Measurements from ENCODE around the gene PKMYT1.

Gene PKMYT1

GRCh38 chr16:2964475-2965336, 15.5 kb downstream of the PKMYT1 start:
- TF ChIP-seq POLR2AphosphoS5 (IDR thresholded peaks at IDR 0.05; ENCODE audit: low read depth), result no peak
- TF ChIP-seq CTCF (IDR thresholded peaks at IDR 0.05; ENCODE audit: insufficient read depth, low read length), result no peak
- TF ChIP-seq GABPA (IDR thresholded peaks at IDR 0.05; ENCODE audit: low read depth), result no peak
- peak; percentile 90 for TF ChIP-seq SPI1 (IDR thresholded peaks at IDR 0.05; ENCODE audit: borderline replicate concordance, low read depth)
- no peak for TF ChIP-seq REST (IDR thresholded peaks at IDR 0.05; ENCODE audit: insufficient replicate concordance, low read depth)
- DNase-seq (ENCODE audit: low read depth in 1 of 2, low spot score in 1 of 2), result peak in 1 of 2 experiments; percentile 73
- Histone ChIP-seq H3K4me3 (replicated peaks; ENCODE audit: insufficient read depth, low read length) (peak overlapping the region; percentile 44), H3K27ac (replicated peaks) (peak overlapping the region; percentile 31), H3K27me3 (ENCODE audit: insufficient read depth, poor library complexity, severe bottlenecking) (peaks cover 25% of the 10 kb centered on the region)

- Histone ChIP-seq H3K27me3 (ENCODE audit: insufficient read depth, poor library complexity, severe bottlenecking) (peaks cover 25% of the 10 kb centered on the region), H3K27ac (replicated peaks) (peak within 1 kb of the TSS; percentile 31), H3K4me3 (replicated peaks; ENCODE audit: insufficient read depth, low read length) (peak within 1 kb of the TSS; percentile 44)
- no peak for TF ChIP-seq CTCF (IDR thresholded peaks at IDR 0.05; ENCODE audit: insufficient read depth, low read length)
- TF ChIP-seq GABPA (IDR thresholded peaks at IDR 0.05; ENCODE audit: low read depth), result no peak
- no peak for TF ChIP-seq SPI1 (IDR thresholded peaks at IDR 0.05; ENCODE audit: borderline replicate concordance, low read depth)
- no peak for TF ChIP-seq REST (IDR thresholded peaks at IDR 0.05; ENCODE audit: insufficient replicate concordance, low read depth)
- no peak for TF ChIP-seq POLR2AphosphoS5 (IDR thresholded peaks at IDR 0.05; ENCODE audit: low read depth)
- DNase-seq (ENCODE audit: low read depth in 1 of 2, low spot score in 1 of 2), result peak in 1 of 2 experiments; percentile 26
These were observed 16.3 kb downstream of the PKMYT1 start, which contains the start of gene KREMEN2 for GRCh38 chr16:2963723-2964474. Gene KREMEN2 (plus strand): TSS chr16:2964275. CDS start chr16:2964521, 246 bp downstream.

- Histone ChIP-seq H3K27ac (replicated peaks) (no peak overlapping the region), H3K4me3 (replicated peaks; ENCODE audit: insufficient read depth, low read length) (peak overlapping the region; percentile 44), H3K27me3 (ENCODE audit: insufficient read depth, poor library complexity, severe bottlenecking) (peaks cover 25% of the 10 kb centered on the region)
- no peak for TF ChIP-seq SPI1 (IDR thresholded peaks at IDR 0.05; ENCODE audit: borderline replicate concordance, low read depth)
- no peak for TF ChIP-seq CTCF (IDR thresholded peaks at IDR 0.05; ENCODE audit: insufficient read depth, low read length)
- no peak for TF ChIP-seq REST (IDR thresholded peaks at IDR 0.05; ENCODE audit: insufficient replicate concordance, low read depth)
- TF ChIP-seq POLR2AphosphoS5 (IDR thresholded peaks at IDR 0.05; ENCODE audit: low read depth), result no peak
- TF ChIP-seq GABPA (IDR thresholded peaks at IDR 0.05; ENCODE audit: low read depth), result no peak
- DNase-seq (ENCODE audit: low read depth in 1 of 2, low spot score in 1 of 2), result no peak
These were observed 17.0 kb downstream of the PKMYT1 start for GRCh38 chr16:2963074-2963722.

Data from HL-60 (cell line).